Endothelial cell of umbilical vein (primary cell): ENCODE measurements around the gene SLFN14.

ENCODE experiments used
- CTCF ChIP-seq, 2 donors: IDR thresholded peaks; 1 replicate in 1 of 2; 2 replicates in 1 of 2; pipeline ENCODE4 v1.5.1; 2011; ENCODE audit warnings: low read length in 2 of 2, mild to moderate bottlenecking in 2 of 2, moderate library complexity in 2 of 2, control low read depth in 1 of 2, inconsistent platforms in 1 of 2, low read depth in 1 of 2; ENCODE audit not compliant: insufficient read depth in 1 of 2; ENCODE audit errors: extremely low read depth in 1 of 2
- EZH2 ChIP-seq: IDR thresholded peaks from 2 replicates; pipeline ENCODE4 v1.6.1; 2012; ENCODE audit warnings: borderline replicate concordance, low read depth, mild to moderate bottlenecking, moderate library complexity, low read length, inconsistent platforms; ENCODE audit not compliant: severe bottlenecking
- FOS ChIP-seq: IDR thresholded peaks from 2 replicates; pipeline ENCODE4 v1.6.1; 2011; ENCODE audit warnings: mild to moderate bottlenecking, low read length, moderate library complexity, borderline replicate concordance; ENCODE audit not compliant: insufficient read depth
- GATA2 ChIP-seq: IDR thresholded peaks from 2 replicates; pipeline ENCODE4 v1.7.0; 2011; ENCODE audit warnings: low read depth, mild to moderate bottlenecking, moderate library complexity, mixed read lengths, low read length; ENCODE audit not compliant: insufficient read length, insufficient read depth
- JUN ChIP-seq: IDR thresholded peaks from 2 replicates; pipeline ENCODE4 v1.6.1; 2011; ENCODE audit warnings: borderline replicate concordance, low read depth; ENCODE audit not compliant: insufficient read length, insufficient read depth
- MAX ChIP-seq: IDR thresholded peaks from 2 replicates; pipeline ENCODE4 v1.6.1; 2011; ENCODE audit not compliant: insufficient read depth, insufficient read length
- POLR2A ChIP-seq: IDR thresholded peaks from 2 replicates; pipeline ENCODE4 v1.6.1; 2012; ENCODE audit warnings: low read depth, mild to moderate bottlenecking, control low read depth, low read length
- POLR2AphosphoS5 ChIP-seq: IDR thresholded peaks from 2 replicates; pipeline ENCODE4 v1.6.1; 2012; ENCODE audit warnings: low read depth, mild to moderate bottlenecking, control low read depth, low read length, moderate library complexity; ENCODE audit not compliant: insufficient read depth

- TF ChIP-seq CTCF (IDR thresholded peaks at IDR 0.05; ENCODE audit: extremely low read depth in 1 of 2, insufficient read depth in 1 of 2, low read depth in 1 of 2, low read length in 2 of 2) (no peak), GATA2 (no peak), POLR2AphosphoS5 (no peak), POLR2A (no peak), MAX (no peak), EZH2 (no peak), JUN (no peak), FOS (no peak)
These were observed 6.3 kb upstream of the SLFN14 start for GRCh38 chr17:35566968-35567367.
